ENCODE data around the gene CA5A. TPM values are rescaled to one million over a fixed set of nuclear protein-coding genes. Genes with fewer than 3 reads are reported as not detected.

The CA5A gene
- total RNA-seq, 1 donor from 2014 or later, result 0.06 TPM

- H3K9me3 ChIP-seq, result no peaks in the 10 kb centered on the region
- H3K36me3 ChIP-seq, result peaks cover 12% of the 10 kb centered on the region
- H3K27ac ChIP-seq, result no peak overlapping the region
- ATAC-seq (no peak), DNase-seq (no peak)
- no peak overlapping the region for H3K4me3 ChIP-seq
- peaks cover 5% of the 10 kb centered on the region for H3K27me3 ChIP-seq (ENCODE audit: low read depth)
- H3K4me1 ChIP-seq, result peaks cover 35% of the 10 kb centered on the region
- intact Hi-C loops (cut with DNase I), result no loop called here
- no peak for TF ChIP-seq CTCF (IDR thresholded peaks at IDR 0.05)
Measured at GRCh38 chr16:87848676-87849345, 87.5 kb downstream of the CA5A start.

GRCh38 chr16:87847785-87848675 is 88.3 kb downstream of the CA5A start:
- intact Hi-C loops (cut with DNase I), result no loop called here
- Histone ChIP-seq H3K9me3 (no peaks in the 10 kb centered on the region), H3K4me1 (peaks cover 27% of the 10 kb centered on the region), H3K27me3 (ENCODE audit: low read depth) (peaks cover 5% of the 10 kb centered on the region), H3K36me3 (peaks cover 12% of the 10 kb centered on the region), H3K27ac (no peak overlapping the region), H3K4me3 (no peak overlapping the region)
- TF ChIP-seq CTCF (IDR thresholded peaks at IDR 0.05), result no peak
- DNase-seq (no peak), ATAC-seq (no peak)

- Histone ChIP-seq H3K4me1 (peaks cover 23% of the 10 kb centered on the region), H3K9me3 (no peaks in the 10 kb centered on the region)
Measured at GRCh38 chr16:87847467-87847784, 88.9 kb downstream of the CA5A start.

GRCh38 chr16:87846705-87847466 is 89.4 kb downstream of the CA5A start:
- Histone ChIP-seq H3K4me3 (no peak overlapping the region), H3K9me3 (no peaks in the 10 kb centered on the region), H3K36me3 (peaks cover 12% of the 10 kb centered on the region), H3K27me3 (ENCODE audit: low read depth) (peaks cover 5% of the 10 kb centered on the region), H3K27ac (no peak overlapping the region), H3K4me1 (peaks cover 19% of the 10 kb centered on the region)
- intact Hi-C loops (cut with DNase I), result no loop called here
- no peak for TF ChIP-seq CTCF (IDR thresholded peaks at IDR 0.05)
- no peak for ATAC-seq
- DNase-seq, result no peak

More at GRCh38 chr16:87847467-87847784, 88.9 kb downstream of the CA5A start:
- no peak for ATAC-seq
- DNase-seq, result no peak
- TF ChIP-seq CTCF (IDR thresholded peaks at IDR 0.05), result no peak
- H3K27me3 ChIP-seq (ENCODE audit: low read depth), result peaks cover 5% of the 10 kb centered on the region
- intact Hi-C loops (cut with DNase I), result no loop called here
- H3K36me3 ChIP-seq, result peaks cover 12% of the 10 kb centered on the region
- H3K4me3 ChIP-seq, result no peak overlapping the region
- H3K27ac ChIP-seq, result no peak overlapping the region

- peaks cover 19% of the 10 kb centered on the region for H3K4me1 ChIP-seq
- no peaks in the 10 kb centered on the region for H3K9me3 ChIP-seq
- TF ChIP-seq CTCF (IDR thresholded peaks at IDR 0.05), result no peak
- H3K27me3 ChIP-seq (ENCODE audit: low read depth), result no peaks in the 10 kb centered on the region
- peaks cover 7% of the 10 kb centered on the region for H3K36me3 ChIP-seq
- H3K27ac ChIP-seq, result no peak overlapping the region
- intact Hi-C loops (cut with DNase I), result no loop called here
- ATAC-seq, result no peak
- no peak for DNase-seq
- H3K4me3 ChIP-seq, result no peak overlapping the region
Measured at GRCh38 chr16:87845807-87846619, 90.3 kb downstream of the CA5A start.
